Measurements from ENCODE around the gene XRCC5. TPM values are rescaled to one million over a fixed set of nuclear protein-coding genes. Genes with fewer than 3 reads are reported as not detected.
A peak's percentile ranks its signal among the peaks of the same experiment; 100 is the strongest.

XRCC5 gene
- total and polyA plus RNA-seq, 2 of the 8 experiments (the other 6 are each of a cell fraction or from before 2014, with no cell fraction given), result 308 to 644 TPM

DNA sequence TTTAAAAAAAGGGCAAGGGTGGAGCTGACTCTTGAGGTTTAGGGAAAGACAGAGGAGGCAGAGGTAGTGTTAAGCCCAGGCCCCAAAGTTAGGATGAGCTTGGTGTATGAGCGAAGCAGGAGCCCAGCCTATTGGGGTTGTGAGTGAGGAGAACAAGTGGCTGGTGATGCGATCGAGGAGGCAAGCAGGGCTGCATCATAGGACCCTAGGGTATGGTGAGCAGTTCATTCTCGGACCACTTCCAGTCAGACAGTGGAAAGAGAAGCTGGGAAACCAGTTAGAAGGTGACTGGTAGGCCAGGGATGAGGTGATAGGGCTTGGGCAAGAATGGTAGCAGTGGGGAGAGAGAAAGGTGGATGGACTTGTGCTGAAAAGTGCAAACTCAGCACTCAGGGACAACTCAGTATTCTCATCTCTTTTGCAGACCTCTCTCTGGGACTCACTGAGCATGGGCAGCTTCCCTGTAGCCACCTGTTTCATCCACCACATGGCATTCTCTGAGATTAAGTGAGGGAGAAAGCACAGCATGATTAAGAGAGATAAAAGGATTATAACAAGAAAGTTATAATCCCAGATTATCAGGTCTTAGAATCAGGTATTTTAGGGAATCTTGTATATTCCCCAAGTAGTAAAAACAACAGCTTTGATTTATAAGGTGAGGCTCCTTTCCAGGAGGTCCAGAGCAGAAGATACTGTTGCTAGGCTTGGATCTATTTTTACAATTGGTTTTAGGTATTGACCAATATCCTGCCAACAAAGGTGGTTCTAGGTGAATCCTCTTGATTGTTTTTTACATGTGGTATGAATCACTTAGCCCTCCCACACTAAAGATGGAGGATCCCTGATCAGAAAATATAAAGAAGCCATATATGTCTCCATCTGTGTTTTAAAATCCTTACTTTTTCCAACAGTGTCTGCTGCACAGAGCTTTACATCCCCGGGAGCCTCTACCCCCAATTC lies 38.3 kb downstream of the XRCC5 start:
- no peak overlapping the region for H2AFZ ChIP-seq (ENCODE audit: low read length)
- peaks cover 10 to 23% of the 10 kb centered on the region in 2 experiments for H4K20me1 ChIP-seq (replicated peaks in 1 of 2; ENCODE audit: control insufficient read depth in 1 of 2, insufficient read depth in 2 of 2, low read length in 2 of 2)
- no peaks in the 10 kb centered on the region for H3K79me1 ChIP-seq (ENCODE audit: low read depth, low read length)
- no peaks in the 10 kb centered on the region; the same call in 1 of the 2 replicates for H3K23me2 ChIP-seq (ENCODE audit: low read depth, low read length)
- H3K4me1 ChIP-seq (replicated peaks in 1 of 4; ENCODE audit: control insufficient read depth in 3 of 4, insufficient read depth in 4 of 4, low read length in 3 of 4), result no peaks in the 10 kb centered on the region
- H3K79me2 ChIP-seq (ENCODE audit: control insufficient read depth in 1 of 2, insufficient read depth in 2 of 2, low read length in 2 of 2), result peaks cover 0 to 33% of the 10 kb centered on the region in 2 experiments; a peak in 2 of 4 replicates
- no peak for FAIRE-seq
- no peak overlapping the region for H3K56ac ChIP-seq (replicated peaks; ENCODE audit: insufficient read length, low read depth, low read length)
- H3K9me3 ChIP-seq (ENCODE audit: insufficient read depth in 2 of 2, low read depth in 1 of 2, low read length in 1 of 2), result no peaks in the 10 kb centered on the region
- no peak overlapping the region for H4K5ac ChIP-seq (ENCODE audit: insufficient read length, low read depth, low read length)
- POLR2A ChIA-PET (ENCODE audit: partially characterized antibody), result interaction anchor here (0.6 to 8.1 kb wide), 11 partner anchors 9 to 359 kb away, joined by 3 to 101 read pairs (median 5); partner anchors contain the start of gene XRCC5
- 95% methylated on average over 5 of the region's 5 CpGs; no CpG with 5 or more reads in 1 of the 2 experiments for WGBS, 2 experiments (ENCODE audit: extremely low coverage in 1 of 2, insufficient coverage in 1 of 2, insufficient read length in 1 of 2, insufficient replicate concordance in 2 of 2, low coverage in 1 of 2, low lambda C conversion rate in 2 of 2, missing lambda C conversion rate in 1 of 2)
- no peak overlapping the region for H4K91ac ChIP-seq (replicated peaks; ENCODE audit: insufficient read length, low read length)
- no peak overlapping the region for H4K8ac ChIP-seq (ENCODE audit: extremely low read depth, insufficient read depth, low read length)
- H3K4me2 ChIP-seq (ENCODE audit: insufficient read depth in 1 of 2, low read depth in 2 of 2, low read length in 2 of 2), result no peak overlapping the region
- no peak overlapping the region for H3K27ac ChIP-seq (ENCODE audit: low read depth, low read length)
- H3K4ac ChIP-seq (replicated peaks; ENCODE audit: insufficient read length, low read depth, low read length), result no peak overlapping the region
- no peak overlapping the region for H3K18ac ChIP-seq (ENCODE audit: extremely low read depth, low read length)
- H2BK120ac ChIP-seq (replicated peaks; ENCODE audit: low read depth, low read length), result no peak overlapping the region
- no peak overlapping the region for H2AK5ac ChIP-seq (ENCODE audit: low read depth, low read length)
- no peak overlapping the region for H3K9ac ChIP-seq (replicated peaks in 1 of 4; ENCODE audit: extremely low read depth in 1 of 4, low read depth in 3 of 4, low read length in 3 of 4)
- no peak overlapping the region for H3K14ac ChIP-seq (ENCODE audit: insufficient read length)
- DNase-seq (ENCODE audit: low read depth in 1 of 2, low spot score in 2 of 2), result no peak
- no peak overlapping the region for H2BK5ac ChIP-seq (ENCODE audit: low read depth, low read length)
- H3K23ac ChIP-seq (ENCODE audit: insufficient read length), result no peak overlapping the region
- H2BK12ac ChIP-seq (ENCODE audit: low read depth, low read length), result no peak overlapping the region
- no peak overlapping the region for H3K4me3 ChIP-seq (ENCODE audit: extremely low read depth in 1 of 4, insufficient read depth in 2 of 4, low read depth in 3 of 4, low read length in 4 of 4)
- no peak overlapping the region for H2BK15ac ChIP-seq (ENCODE audit: low read length)
- H3K27me3 ChIP-seq (replicated peaks in 1 of 4; ENCODE audit: control insufficient read depth in 3 of 4, extremely low read depth in 1 of 4, insufficient read depth in 3 of 4, low read length in 3 of 4), result no peaks in the 10 kb centered on the region
- H3K36me3 ChIP-seq (ENCODE audit: control insufficient read depth in 2 of 4, insufficient read depth in 4 of 4, low read length in 3 of 4), result peaks cover 19 to 95% (median 73%) of the 10 kb centered on the region in 4 experiments
- CTCF ChIA-PET (ENCODE audit: partially characterized antibody), result interaction anchor here (0.9 to 1.3 kb wide), 2 partner anchors 8 to 12 kb away, joined by 3 to 5 read pairs; no protein-coding TSS in a partner anchor
- H2BK20ac ChIP-seq (ENCODE audit: low read length), result no peak overlapping the region
- TF ChIP-seq MAFK (IDR thresholded peaks at IDR 0.05; ENCODE audit: low read depth, low read length) (peak; percentile 67; the same call in 1 of the 2 replicates), KDM5A (IDR thresholded peaks at IDR 0.05; ENCODE audit: low read length) (no peak), ASH2L (IDR thresholded peaks at IDR 0.05; ENCODE audit: low read length) (no peak), CEBPB (IDR thresholded peaks at IDR 0.05; ENCODE audit: low read depth, low read length) (no peak), SP1 (IDR thresholded peaks at IDR 0.05; ENCODE audit: low read depth, low read length) (no peak), POLR2A (IDR thresholded peaks at IDR 0.05; ENCODE audit: control extremely low read depth in 1 of 2, low read depth in 2 of 2, low read length in 2 of 2) (0 out of 3 replicates have a peak, but pooled peaks of 1 of the 2 experiments have one; percentile 12), POLR2AphosphoS5 (IDR thresholded peaks at IDR 0.05; ENCODE audit: low read depth, low read length) (peak; percentile 58; the same call in 1 of the 2 replicates), HDAC2 (IDR thresholded peaks at IDR 0.05; ENCODE audit: borderline replicate concordance in 1 of 2, low read depth in 2 of 2, low read length in 2 of 2) (no peak)

Data from H1 (cell line).